MCF 10A (cell line): Measurements from ENCODE around the gene ATXN10. TPM values are rescaled to one million over a fixed set of nuclear protein-coding genes. Genes with fewer than 3 reads are reported as not detected.

Experiments
- BruUV-seq: library from RNA; stranded (reverse); fragments of 400-500 nt; replicated peaks from 2 replicates; lab custom pipeline; 2021; lab: Mats Ljungman, UMichigan
- CTCF ChIA-PET: fragments of 300-600 bp; sonication (Branson Sonifier 250); formaldehyde crosslinking; extraction: SDS; loops from one replicate; lab custom pipeline; 2021; ENCODE audit warnings: antibody characterized with exemption, inconsistent platforms; lab: Yijun Ruan, JAX
- POLR2A ChIA-PET: fragments of 300-600, 350-650 bp; sonication (Branson Sonifier 250); formaldehyde crosslinking; extraction: SDS; loops from one replicate; lab custom pipeline; 2020; ENCODE audit warnings: antibody characterized with exemption, inconsistent platforms; lab: Yijun Ruan, JAX
- DNase-seq: peaks from one replicate; pipeline ENCODE4 v3.0.0-alpha.2; 2018; ENCODE audit not compliant: unreplicated experiment
- H3K27ac Mint-ChIP-seq: one replicate; pipeline ENCODE4 v1.8.0; 2022; ENCODE audit warnings: mild to moderate bottlenecking, low read depth, mixed read lengths; ENCODE audit not compliant: unreplicated experiment
- H3K27me3 Mint-ChIP-seq: one replicate; pipeline ENCODE4 v1.8.0; 2022; ENCODE audit warnings: mixed read lengths; ENCODE audit not compliant: insufficient read depth, unreplicated experiment
- H3K36me3 Mint-ChIP-seq: one replicate; pipeline ENCODE4 v1.8.0; 2022; ENCODE audit warnings: mild to moderate bottlenecking, moderate library complexity, mixed read lengths; ENCODE audit not compliant: insufficient read depth, unreplicated experiment
- H3K4me1 Mint-ChIP-seq: one replicate; pipeline ENCODE4 v1.8.0; 2022; ENCODE audit warnings: mixed read lengths; ENCODE audit not compliant: insufficient read depth, unreplicated experiment
- H3K4me3 Mint-ChIP-seq: one replicate; pipeline ENCODE4 v1.8.0; 2022; ENCODE audit warnings: mild to moderate bottlenecking, moderate library complexity, mixed read lengths; ENCODE audit not compliant: unreplicated experiment
- H3K9me3 Mint-ChIP-seq: one replicate; pipeline ENCODE4 v1.8.0; 2022; ENCODE audit warnings: mixed read lengths; ENCODE audit not compliant: unreplicated experiment
- intact Hi-C: fragments of 100-400 bp; cut with micrococcal nuclease; formaldehyde crosslinking; loops from 2 replicates; pipeline ENCODE4 v1.14.1; 2022
- total RNA-seq: library from RNA; stranded (reverse); gene quantifications from 2 replicates; pipeline ENCODE4 v1.2.3, GENCODE V29; 2022
- TF ChIP-seq, protein P1 (sequence below): fragments of 200-600 bp; IDR thresholded peaks from one replicate; pipeline ENCODE4 v1.8.0; 2022; ENCODE audit warnings: antibody characterized with exemption, mild to moderate bottlenecking; ENCODE audit not compliant: unreplicated experiment

ATXN10 gene
- total RNA-seq, 1 experiment from 2014 or later, result 193 TPM

DNA sequence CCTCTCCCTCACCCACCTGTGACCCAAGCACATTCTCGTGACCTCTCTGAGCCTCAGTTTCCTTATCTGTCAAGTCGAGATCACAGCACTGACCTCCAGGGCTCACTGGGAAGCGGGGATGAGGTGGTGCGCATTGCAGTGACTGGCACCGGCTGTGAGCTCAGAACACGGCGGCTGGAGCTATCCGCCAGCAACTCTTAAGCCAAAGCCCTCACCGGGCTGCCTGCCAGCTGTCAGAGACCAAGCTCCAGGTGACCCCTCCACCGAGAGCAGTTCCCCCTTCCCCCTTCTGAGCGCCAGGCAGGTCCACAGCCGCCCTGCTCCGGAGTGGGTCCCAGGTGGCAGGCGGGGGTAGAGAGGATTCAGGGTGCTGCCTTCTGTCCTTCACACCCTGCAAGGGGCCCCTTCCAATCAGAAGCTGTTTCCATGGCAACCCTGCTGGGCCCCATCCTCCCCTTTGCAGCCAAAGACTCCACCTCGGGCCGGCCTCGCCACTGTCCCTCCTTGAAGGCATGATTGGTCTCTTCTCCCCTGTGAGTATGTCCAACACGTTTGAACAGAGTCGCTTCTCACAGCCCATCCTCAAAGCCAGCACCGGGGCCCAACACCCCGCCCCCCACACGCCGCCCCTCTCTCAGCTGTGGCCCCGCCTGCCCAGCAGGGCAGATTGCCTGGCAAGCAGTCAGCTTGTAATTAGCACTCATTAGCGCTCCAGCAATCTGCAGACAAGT lies 206.6 kb downstream of the ATXN10 start:
- DNase-seq, result no peak
- TF ChIP-seq, protein P1, sequence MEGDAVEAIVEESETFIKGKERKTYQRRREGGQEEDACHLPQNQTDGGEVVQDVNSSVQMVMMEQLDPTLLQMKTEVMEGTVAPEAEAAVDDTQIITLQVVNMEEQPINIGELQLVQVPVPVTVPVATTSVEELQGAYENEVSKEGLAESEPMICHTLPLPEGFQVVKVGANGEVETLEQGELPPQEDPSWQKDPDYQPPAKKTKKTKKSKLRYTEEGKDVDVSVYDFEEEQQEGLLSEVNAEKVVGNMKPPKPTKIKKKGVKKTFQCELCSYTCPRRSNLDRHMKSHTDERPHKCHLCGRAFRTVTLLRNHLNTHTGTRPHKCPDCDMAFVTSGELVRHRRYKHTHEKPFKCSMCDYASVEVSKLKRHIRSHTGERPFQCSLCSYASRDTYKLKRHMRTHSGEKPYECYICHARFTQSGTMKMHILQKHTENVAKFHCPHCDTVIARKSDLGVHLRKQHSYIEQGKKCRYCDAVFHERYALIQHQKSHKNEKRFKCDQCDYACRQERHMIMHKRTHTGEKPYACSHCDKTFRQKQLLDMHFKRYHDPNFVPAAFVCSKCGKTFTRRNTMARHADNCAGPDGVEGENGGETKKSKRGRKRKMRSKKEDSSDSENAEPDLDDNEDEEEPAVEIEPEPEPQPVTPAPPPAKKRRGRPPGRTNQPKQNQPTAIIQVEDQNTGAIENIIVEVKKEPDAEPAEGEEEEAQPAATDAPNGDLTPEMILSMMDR, result no peak
- H3K4me3 Mint-ChIP-seq, result no peak overlapping the region
- peaks cover 25% of the 10 kb centered on the region for H3K27me3 Mint-ChIP-seq
- peaks cover 7% of the 10 kb centered on the region for H3K9me3 Mint-ChIP-seq
- H3K27ac Mint-ChIP-seq, result no peak overlapping the region
- POLR2A ChIA-PET, result no interaction called here
- no peaks in the 10 kb centered on the region for H3K4me1 Mint-ChIP-seq
- CTCF ChIA-PET, result interaction anchor here (1.7 kb wide), 1 partner anchor 14 kb away, joined by 15 read pairs; no protein-coding TSS in a partner anchor
- intact Hi-C loops, result no loop called here
- peaks cover 12% of the 10 kb centered on the region for H3K36me3 Mint-ChIP-seq
- no TSS peak for BruUV-seq

DNA sequence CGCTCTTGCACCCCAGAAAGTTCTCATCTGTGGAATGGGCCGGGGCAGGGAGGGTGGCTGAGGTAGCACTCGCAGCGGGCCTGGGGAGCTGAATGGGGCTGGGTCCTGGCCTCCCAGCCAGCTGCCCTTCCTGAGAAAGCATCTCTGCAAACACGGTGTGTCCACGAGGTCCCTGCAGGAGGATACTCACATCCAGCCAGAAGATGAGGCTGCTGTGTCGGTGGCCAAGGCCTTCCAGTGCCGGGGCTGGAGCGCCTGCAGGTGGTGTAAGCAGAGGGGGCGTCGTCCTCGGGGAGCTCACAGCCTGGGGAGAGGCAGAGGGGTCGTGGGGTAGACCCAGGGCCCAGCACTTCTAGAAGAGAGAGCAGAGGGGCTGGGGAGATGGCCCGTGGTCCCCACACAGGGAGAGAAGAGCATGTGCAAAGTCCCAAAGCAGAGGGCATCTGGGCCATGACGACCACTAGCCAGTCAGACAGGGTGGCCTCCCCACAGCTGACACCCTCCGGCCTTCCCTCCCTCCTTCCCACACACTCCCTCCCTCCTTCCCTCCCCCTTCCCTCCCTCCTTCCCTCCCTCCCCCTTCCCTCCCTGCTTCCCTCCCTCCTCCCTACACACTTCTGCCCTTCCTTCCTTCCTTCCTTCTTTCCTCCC lies 207.4 kb downstream of the ATXN10 start:
- H3K27me3 Mint-ChIP-seq, result peaks cover 17% of the 10 kb centered on the region
- H3K9me3 Mint-ChIP-seq, result no peaks in the 10 kb centered on the region
- H3K4me1 Mint-ChIP-seq, result no peaks in the 10 kb centered on the region
- no peak overlapping the region for H3K27ac Mint-ChIP-seq
- ChIA-PET POLR2A (no interaction called here), CTCF (interaction anchor here (1.7 kb wide), 1 partner anchor 15 kb away, joined by 15 read pairs; no protein-coding TSS in a partner anchor)
- intact Hi-C loops, result no loop called here
- TF ChIP-seq, protein P1, result no peak
- DNase-seq, result no peak
- BruUV-seq, result no TSS peak
- H3K36me3 Mint-ChIP-seq, result peaks cover 8% of the 10 kb centered on the region
- no peak overlapping the region for H3K4me3 Mint-ChIP-seq

DNA sequence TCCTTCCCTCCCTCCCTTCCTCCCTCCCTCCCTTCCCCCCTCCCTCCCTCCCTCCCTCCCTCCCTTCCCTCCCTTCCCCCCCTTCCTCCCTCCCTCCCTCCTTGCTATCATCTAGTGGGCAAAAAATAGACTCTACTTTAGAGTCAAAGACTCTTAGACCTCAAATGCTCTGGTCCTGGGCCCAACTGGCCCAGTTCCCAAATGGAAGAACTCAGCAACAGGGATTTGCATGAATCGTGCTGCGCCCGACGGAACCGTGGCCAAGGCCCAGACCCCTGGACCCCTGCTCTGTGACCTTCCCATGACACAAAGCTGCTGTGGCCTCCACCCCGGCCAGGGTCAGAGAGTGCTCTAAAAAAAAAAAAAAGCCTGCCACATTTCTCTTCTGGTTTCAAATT lies 207.9 kb downstream of the ATXN10 start:
- no TSS peak for BruUV-seq
- ChIA-PET CTCF (no interaction called here), POLR2A (no interaction called here)
- Mint-ChIP-seq H3K9me3 (no peaks in the 10 kb centered on the region), H3K27ac (no peak overlapping the region), H3K4me1 (no peaks in the 10 kb centered on the region), H3K4me3 (no peak overlapping the region), H3K27me3 (peaks cover 11% of the 10 kb centered on the region), H3K36me3 (peaks cover 7% of the 10 kb centered on the region)
- no peak for DNase-seq
- intact Hi-C loops, result no loop called here
- TF ChIP-seq, protein P1, result no peak

DNA sequence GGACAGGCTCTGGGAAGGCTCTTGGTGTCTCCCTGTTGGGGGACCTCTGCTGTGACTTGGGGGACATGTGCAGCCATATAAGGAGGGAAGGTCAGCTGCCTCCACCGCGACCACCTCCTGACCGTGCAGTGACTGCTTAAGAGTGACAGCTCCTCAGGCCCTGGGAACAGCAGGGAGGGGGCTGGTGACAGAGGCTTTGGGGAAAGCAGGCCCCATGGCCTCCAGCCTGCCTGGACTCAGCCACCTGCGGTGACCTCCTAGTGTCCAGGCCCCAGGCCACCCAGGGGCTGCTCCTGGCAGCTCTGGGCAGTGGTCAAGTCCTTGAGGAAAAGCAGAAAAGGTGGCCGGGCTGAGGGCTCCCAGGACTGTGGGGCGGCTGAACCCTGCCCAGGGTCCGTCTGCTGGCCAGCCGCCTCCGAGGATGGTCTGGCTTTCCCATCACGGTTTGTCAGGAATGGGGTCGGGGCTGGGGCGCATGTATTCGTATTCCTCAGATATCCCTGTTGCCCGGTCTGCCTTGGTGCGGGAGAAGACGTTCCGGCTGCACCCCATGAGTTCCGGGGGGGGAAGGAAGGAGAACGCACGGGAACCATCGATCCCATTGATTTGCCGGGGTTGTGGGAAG lies 208.6 kb downstream of the ATXN10 start:
- H3K9me3 Mint-ChIP-seq, result no peaks in the 10 kb centered on the region
- H3K4me1 Mint-ChIP-seq, result no peaks in the 10 kb centered on the region
- TF ChIP-seq, protein P1, result no peak
- POLR2A ChIA-PET, result no interaction called here
- DNase-seq, result no peak
- H3K27me3 Mint-ChIP-seq, result peaks cover 5% of the 10 kb centered on the region
- CTCF ChIA-PET, result no interaction called here
- H3K27ac Mint-ChIP-seq, result no peak overlapping the region
- BruUV-seq, result no TSS peak
- H3K4me3 Mint-ChIP-seq, result no peak overlapping the region
- H3K36me3 Mint-ChIP-seq, result peaks cover 7% of the 10 kb centered on the region
- intact Hi-C loops, result no loop called here
